Kidney epithelial cell (primary cell): ENCODE data around the gene CLSTN2. TPM values are rescaled to one million over a fixed set of nuclear protein-coding genes. Genes with fewer than 3 reads are reported as not detected.

Source experiments
- DNase-seq: peaks from one replicate; pipeline ENCODE4 v3.0.0-alpha.2; 2010; ENCODE audit warnings: low read depth
- H3K27me3 ChIP-seq: 2 replicates; pipeline ENCODE4 v1.6.0; 2011; ENCODE audit warnings: low read length; ENCODE audit not compliant: control insufficient read depth, insufficient read depth
- H3K36me3 ChIP-seq: 2 replicates; pipeline ENCODE4 v1.5.1; 2011; ENCODE audit warnings: low read length; ENCODE audit not compliant: control insufficient read depth, insufficient read depth
- H3K4me3 ChIP-seq: 2 replicates; pipeline ENCODE4 v1.5.1; 2011; ENCODE audit warnings: low read depth, mild to moderate bottlenecking, control low read depth, low read length
- CTCF ChIP-seq: IDR thresholded peaks from 2 replicates; pipeline ENCODE4 v1.5.1; 2011; ENCODE audit warnings: mild to moderate bottlenecking, moderate library complexity, low read length, control low read depth, inconsistent platforms; ENCODE audit not compliant: insufficient read depth, poor library complexity, severe bottlenecking
- total RNA-seq: library from RNA; depleted of rRNA; stranded (reverse); fragments of >200 nt; gene quantifications from 2 replicates; pipeline ENCODE4 v1.2.3, GENCODE V29; 2015

The CLSTN2 gene
- total RNA-seq, 1 donor from 2014 or later, result 10.9 TPM

DNA sequence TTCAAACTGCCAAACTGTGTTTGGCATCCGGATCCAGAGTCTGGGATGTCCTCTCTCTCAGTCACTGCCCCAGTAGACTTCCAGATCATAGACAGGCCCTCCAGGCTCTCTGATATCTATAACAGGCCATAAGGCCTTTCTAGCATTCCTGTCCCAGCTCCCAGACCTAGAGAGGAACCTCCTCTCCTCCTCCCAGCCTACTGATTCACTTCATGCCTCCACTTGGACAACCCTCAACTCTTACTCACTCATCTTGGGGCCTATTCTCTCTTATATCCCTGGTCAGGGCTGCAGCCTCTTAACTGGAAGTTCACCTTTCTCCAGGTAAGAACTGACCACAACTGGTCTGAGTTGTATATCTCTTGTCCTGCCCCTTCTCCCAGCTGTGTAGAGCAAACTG, 489.2 kb downstream of the CLSTN2 start:
- no peaks in the 10 kb centered on the region for H3K36me3 ChIP-seq
- TF ChIP-seq CTCF, result no peak
- H3K27me3 ChIP-seq, result no peaks in the 10 kb centered on the region
- no peak for DNase-seq
- no peak overlapping the region for H3K4me3 ChIP-seq

GRCh38 chr3:140424726-140425125, 489.7 kb downstream of the CLSTN2 start:
- Histone ChIP-seq H3K27me3 (no peaks in the 10 kb centered on the region), H3K36me3 (no peaks in the 10 kb centered on the region), H3K4me3 (no peak overlapping the region)
- no peak for TF ChIP-seq CTCF
- DNase-seq, result no peak

- DNase-seq, result no peak
- TF ChIP-seq CTCF, result no peak
- Histone ChIP-seq H3K4me3 (no peak overlapping the region), H3K27me3 (no peaks in the 10 kb centered on the region), H3K36me3 (no peaks in the 10 kb centered on the region)
Measured at GRCh38 chr3:140427786-140428185, 492.8 kb downstream of the CLSTN2 start.

DNA sequence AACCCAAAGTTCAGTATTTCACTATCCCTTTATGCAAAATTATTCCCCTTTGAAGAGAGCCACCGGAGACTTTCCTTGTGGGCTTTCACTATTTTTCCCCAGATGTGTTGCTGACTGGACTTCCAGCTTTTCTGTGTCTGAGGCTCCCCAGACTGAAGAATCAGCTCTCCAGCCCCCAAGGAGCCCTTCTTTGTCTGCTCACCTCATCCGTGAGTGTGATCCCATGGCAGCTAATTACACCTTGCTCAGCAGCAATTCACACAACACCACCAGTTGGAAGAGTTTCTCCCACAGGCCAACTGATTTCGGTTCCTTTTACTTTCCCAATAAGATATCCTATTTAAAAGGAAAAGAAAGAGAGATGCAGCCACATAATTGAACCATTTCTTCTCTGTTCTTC, 493.4 kb downstream of the CLSTN2 start:
- no peaks in the 10 kb centered on the region for H3K27me3 ChIP-seq
- no peak overlapping the region for H3K4me3 ChIP-seq
- no peaks in the 10 kb centered on the region for H3K36me3 ChIP-seq
- no peak for DNase-seq
- no peak for TF ChIP-seq CTCF

DNA sequence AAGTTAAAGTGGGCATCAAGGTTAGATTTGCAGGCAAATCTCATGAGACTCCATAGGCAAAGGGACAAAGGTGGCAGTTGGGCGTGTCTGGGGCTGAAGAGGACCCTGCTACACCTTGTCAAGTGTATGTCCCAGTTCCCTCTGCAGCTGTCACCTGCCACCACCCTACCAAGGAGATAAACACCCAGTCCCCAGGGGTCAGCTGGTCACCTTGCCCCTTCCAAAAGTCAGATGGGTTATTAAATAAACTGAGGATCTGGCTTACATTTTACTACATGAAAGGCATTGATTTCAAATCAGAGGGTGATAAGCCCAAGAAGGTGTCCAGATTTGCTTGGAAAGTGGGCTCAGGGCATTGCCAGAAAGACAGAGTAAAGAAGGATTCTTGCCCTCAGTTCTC, 494.8 kb downstream of the CLSTN2 start:
- Histone ChIP-seq H3K36me3 (no peaks in the 10 kb centered on the region), H3K4me3 (no peak overlapping the region), H3K27me3 (no peaks in the 10 kb centered on the region)
- no peak for DNase-seq
- no peak for TF ChIP-seq CTCF

DNA sequence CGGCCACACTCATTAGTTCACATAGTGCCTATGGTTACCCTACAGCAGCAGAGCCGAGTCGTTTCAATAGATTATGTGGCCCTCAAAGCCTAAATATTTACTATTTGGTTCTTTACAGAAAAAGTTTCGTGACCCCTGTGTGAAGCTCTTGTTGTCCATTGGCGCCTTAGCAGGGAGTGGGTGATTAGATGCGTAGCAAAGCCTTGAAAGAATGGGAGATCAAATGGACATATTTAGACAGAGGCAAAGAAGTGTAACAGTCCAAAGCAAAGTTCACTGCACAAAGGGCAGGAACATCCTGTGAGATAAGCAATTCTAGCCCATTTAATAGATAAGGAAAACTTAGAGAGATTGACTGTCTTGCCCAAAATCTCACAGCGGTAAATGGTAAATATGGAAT, 495.5 kb downstream of the CLSTN2 start:
- Histone ChIP-seq H3K36me3 (no peaks in the 10 kb centered on the region), H3K4me3 (no peak overlapping the region), H3K27me3 (no peaks in the 10 kb centered on the region)
- no peak for TF ChIP-seq CTCF
- no peak for DNase-seq
